GM12892 (cell line): ENCODE results near the gene CYB5B.
"Not testable (repeated sequence)": the region's sequence is repeated elsewhere in the genome, so short reads cannot be mapped to it uniquely, and the experiment has no call there.

ENCODE experiments used
- DNase-seq: peaks from one replicate; pipeline ENCODE4 v3.0.0; 2011; ENCODE audit not compliant: insufficient read length
- FAIRE-seq: peaks from 2 replicates; lab custom pipeline; 2011; peaks lifted over from hg19 to GRCh38; lab: Jason Lieb, UNC
- POLR2A ChIP-seq: IDR thresholded peaks from 2 replicates; pipeline ENCODE4 v1.6.1; 2011; ENCODE audit warnings: low read depth, low read length, control low read depth
- POLR2AphosphoS5 ChIP-seq: IDR thresholded peaks from 2 replicates; pipeline ENCODE4 v1.6.1; 2011; ENCODE audit warnings: low read depth, low read length, control low read depth
- TAF1 ChIP-seq: IDR thresholded peaks from 2 replicates; pipeline ENCODE4 v1.6.1; 2011; ENCODE audit warnings: low read depth, mild to moderate bottlenecking, control low read depth, low read length, borderline replicate concordance

The CYB5B gene

GRCh38 chr16:69431948-69432468 lies 7.6 kb downstream of the CYB5B start:
- no peak for TF ChIP-seq POLR2A
- TF ChIP-seq TAF1: no peak
- TF ChIP-seq POLR2AphosphoS5: no peak
- no peak for DNase-seq
- no peak for FAIRE-seq

GRCh38 chr16:69434066-69434465 lies 9.6 kb downstream of the CYB5B start:
- DNase-seq: no peak
- TF ChIP-seq POLR2A: no peak
- TF ChIP-seq TAF1: no peak
- TF ChIP-seq POLR2AphosphoS5: no peak
- FAIRE-seq: no peak

DNA sequence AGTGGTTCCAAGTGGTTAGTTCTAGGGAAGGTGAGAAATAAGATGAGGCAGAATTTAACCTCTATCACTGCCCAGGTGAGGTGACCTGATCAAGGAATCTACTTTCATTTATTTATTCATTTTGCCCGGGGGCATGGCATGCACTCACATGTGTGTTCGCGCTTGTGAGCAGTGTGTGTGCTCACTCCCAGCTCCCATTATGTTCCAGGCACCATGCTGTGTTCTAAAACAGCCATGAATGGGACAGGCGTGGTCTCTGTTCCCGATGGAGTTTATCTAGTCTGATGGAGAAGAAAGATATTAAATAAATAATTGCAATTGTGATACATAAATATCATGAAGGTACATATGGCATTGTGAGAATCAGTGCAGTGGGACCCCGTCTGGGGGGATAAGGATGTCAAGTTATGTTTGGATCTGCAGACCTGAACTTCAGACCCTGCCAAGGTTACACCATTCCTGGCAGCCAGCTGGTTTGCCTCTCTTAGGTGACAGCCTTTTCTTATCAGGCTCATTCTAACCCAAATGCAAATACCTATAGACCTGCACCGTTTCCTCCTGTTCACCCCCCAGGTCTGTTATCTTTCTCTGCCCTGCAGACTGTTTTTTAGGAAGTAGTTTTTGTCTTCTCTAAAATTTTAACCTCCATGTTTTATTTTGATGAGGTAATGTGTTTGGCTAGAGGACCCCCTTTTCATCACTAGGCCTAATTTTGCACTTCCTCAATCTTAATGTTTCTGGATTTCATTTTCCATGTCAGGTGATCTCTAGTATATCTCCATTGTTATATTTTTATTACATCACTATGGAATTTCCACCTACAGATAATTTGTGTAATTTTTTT lies 11.8 kb downstream of the CYB5B start:
- peak; percentile 69 for FAIRE-seq
- DNase-seq: no peak
- TF ChIP-seq POLR2A (no peak), TAF1 (no peak), POLR2AphosphoS5 (no peak)

DNA sequence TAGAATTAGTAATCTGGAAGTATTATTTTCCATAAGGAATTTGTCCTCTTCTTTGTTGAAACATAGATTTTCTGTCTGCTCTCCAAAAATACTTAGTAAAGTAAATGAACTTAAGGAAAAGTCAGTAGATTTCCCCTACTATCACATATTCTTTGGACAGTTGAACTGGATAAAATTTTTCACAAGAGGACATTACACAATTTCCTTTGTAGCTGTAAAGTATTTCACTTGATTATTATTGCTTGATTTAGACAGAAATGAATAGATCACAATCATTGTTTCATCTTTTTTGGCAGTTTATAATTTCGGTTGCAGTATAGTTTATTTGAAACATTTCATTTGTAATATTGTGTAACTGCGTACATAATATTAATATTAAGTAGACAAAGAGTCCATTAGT lies 12.5 kb downstream of the CYB5B start:
- DNase-seq (no peak), FAIRE-seq (no peak)
- TF ChIP-seq TAF1 (no peak), POLR2AphosphoS5 (no peak), POLR2A (no peak)

GRCh38 chr16:69438465-69438864 lies 14.0 kb downstream of the CYB5B start:
- no peak for TF ChIP-seq POLR2AphosphoS5
- no peak for TF ChIP-seq POLR2A
- TF ChIP-seq TAF1: no peak
- FAIRE-seq (peak; percentile 76), DNase-seq (no peak)

GRCh38 chr16:69440250-69440649 lies 15.8 kb downstream of the CYB5B start:
- TF ChIP-seq POLR2AphosphoS5 (no peak), TAF1 (no peak), POLR2A (no peak)
- FAIRE-seq: no peak
- DNase-seq: no peak

- not testable (repeated sequence) for FAIRE-seq, DNase-seq
Observed at GRCh38 chr16:69441030-69441429, 16.6 kb downstream of the CYB5B start.

- DNase-seq (no peak), FAIRE-seq (no peak)
- TF ChIP-seq POLR2A (no peak), POLR2AphosphoS5 (no peak)
Observed at GRCh38 chr16:69443927-69444631, 19.7 kb downstream of the CYB5B start.

DNA sequence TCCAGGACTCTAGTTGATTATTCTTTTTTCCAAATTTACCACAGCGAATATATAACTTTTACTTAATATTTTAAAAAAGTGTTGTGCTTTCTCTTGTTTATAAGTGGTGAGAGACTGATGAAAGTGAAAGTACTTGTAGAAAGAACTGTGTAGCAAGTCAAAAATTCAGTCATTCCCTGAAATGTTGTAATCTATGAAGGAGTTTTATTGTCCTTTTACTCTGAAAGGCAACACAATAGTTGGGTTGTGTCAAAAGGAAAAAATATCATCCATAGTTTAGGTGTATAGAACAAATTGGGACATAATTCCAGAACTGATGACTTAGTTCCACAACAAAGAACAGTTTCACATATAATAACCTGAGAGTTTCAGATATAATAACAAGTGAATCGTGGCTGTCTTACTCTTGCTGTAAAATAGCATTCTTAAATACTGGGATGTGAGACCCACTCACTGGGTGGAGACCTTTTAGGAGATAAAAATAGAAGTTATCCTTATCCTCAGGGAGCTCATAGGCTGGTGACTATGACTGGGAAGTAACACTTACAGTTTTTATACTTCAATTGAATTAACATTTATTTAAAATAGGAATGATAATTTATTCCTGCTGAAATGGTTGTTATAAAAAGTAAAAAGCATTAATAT lies 20.6 kb downstream of the CYB5B start:
- FAIRE-seq: no peak
- TF ChIP-seq TAF1: no peak
- TF ChIP-seq POLR2AphosphoS5: no peak
- no peak for TF ChIP-seq POLR2A
- DNase-seq: no peak

GRCh38 chr16:69448470-69449193 lies 24.2 kb downstream of the CYB5B start:
- FAIRE-seq (no peak), DNase-seq (no peak)
- TF ChIP-seq POLR2AphosphoS5 (no peak), POLR2A (no peak), TAF1 (no peak)

DNA sequence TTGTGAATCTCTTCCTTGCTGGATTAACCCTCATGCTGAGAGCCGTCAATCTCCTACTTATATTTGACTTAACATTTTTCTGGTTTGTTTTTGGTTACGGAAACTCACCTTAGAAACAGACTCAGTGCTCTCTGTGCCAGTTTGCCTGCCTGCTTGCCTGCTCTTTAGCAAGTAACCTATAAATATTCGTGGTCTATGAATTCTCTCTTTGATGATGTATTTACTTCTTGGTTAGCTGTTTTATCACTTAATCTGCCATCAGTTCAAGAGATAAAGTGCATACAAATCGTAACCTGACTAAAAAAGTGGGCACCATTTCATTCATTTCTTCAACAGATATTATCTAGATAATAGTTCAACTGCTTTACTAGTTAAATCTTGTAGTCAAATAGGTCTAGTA lies 26.7 kb downstream of the CYB5B start:
- DNase-seq (no peak), FAIRE-seq (no peak)
- TF ChIP-seq TAF1 (no peak), POLR2A (no peak), POLR2AphosphoS5 (no peak)
